HEK293T (cell line): Measurements from ENCODE around the gene MT3.

Experiments
- CTCF ChIA-PET: fragments of 350-600 bp; formaldehyde crosslinking; extraction: SDS; loops from one replicate; lab custom pipeline; 2021; ENCODE audit warnings: antibody characterized with exemption, inconsistent platforms; lab: Yijun Ruan, JAX
- POLR2A ChIA-PET: fragments of 350-600 bp; formaldehyde crosslinking; extraction: SDS; loops from one replicate; lab custom pipeline; 2020; ENCODE audit warnings: antibody characterized with exemption, inconsistent platforms; lab: Yijun Ruan, JAX
- DNase-seq: peaks from one replicate; pipeline ENCODE4 v3.0.0; 2012; ENCODE audit warnings: mixed read lengths; ENCODE audit errors: extremely low spot score
- ARNT ChIP-seq: fragments of 450-650 bp; IDR thresholded peaks from 2 replicates; pipeline ENCODE4 v1.6.1; 2017; ENCODE audit warnings: mild to moderate bottlenecking
- BHLHE40 ChIP-seq: fragments of 450-650 bp; IDR thresholded peaks from 2 replicates; pipeline ENCODE4 v1.6.1; 2016; ENCODE audit warnings: mild to moderate bottlenecking, moderate library complexity, borderline replicate concordance
- CTBP1 ChIP-seq: fragments of 450-650 bp; IDR thresholded peaks from 2 replicates; pipeline ENCODE4 v1.6.1; 2016; ENCODE audit warnings: borderline replicate concordance
- ELF4 ChIP-seq: fragments of 450-650 bp; IDR thresholded peaks from 2 replicates; pipeline ENCODE4 v1.6.1; 2017; ENCODE audit warnings: antibody characterized with exemption
- FOXA1 ChIP-seq: fragments of 450-650 bp; IDR thresholded peaks from 2 replicates; pipeline ENCODE4 v1.6.1; 2016; ENCODE audit warnings: mild to moderate bottlenecking
- FOXK2 ChIP-seq: fragments of 450-650 bp; IDR thresholded peaks from 2 replicates; pipeline ENCODE4 v1.6.1; 2016; ENCODE audit warnings: mild to moderate bottlenecking
- FOXM1 ChIP-seq: fragments of 450-650 bp; IDR thresholded peaks from 2 replicates; pipeline ENCODE4 v1.6.1; 2017; ENCODE audit warnings: mild to moderate bottlenecking, borderline replicate concordance
- HDGF ChIP-seq: fragments of 450-650 bp; IDR thresholded peaks from 2 replicates; pipeline ENCODE4 v1.6.1; 2017; ENCODE audit warnings: antibody characterized with exemption, borderline replicate concordance
- L3MBTL2 ChIP-seq: fragments of 450-650 bp; conservative IDR thresholded peaks from 2 replicates; pipeline ENCODE4 v1.6.1; 2016; ENCODE audit warnings: mild to moderate bottlenecking
- LEF1 ChIP-seq: fragments of 450-650 bp; IDR thresholded peaks from 2 replicates; pipeline ENCODE4 v1.6.1; 2017; ENCODE audit warnings: mild to moderate bottlenecking, borderline replicate concordance
- NFRKB ChIP-seq: fragments of 450-650 bp; IDR thresholded peaks from 2 replicates; pipeline ENCODE4 v1.6.1; 2016; ENCODE audit warnings: mild to moderate bottlenecking, moderate library complexity
- PKNOX1 ChIP-seq: fragments of 450-650 bp; IDR thresholded peaks from 2 replicates; pipeline ENCODE4 v1.6.1; 2016
- SP1 ChIP-seq: fragments of 450-650 bp; IDR thresholded peaks from 2 replicates; pipeline ENCODE4 v1.6.1; 2017
- SUZ12 ChIP-seq: fragments of 450-650 bp; IDR thresholded peaks from 2 replicates; pipeline ENCODE4 v1.6.1; 2016; ENCODE audit warnings: mild to moderate bottlenecking
- TARDBP ChIP-seq: fragments of 450-650 bp; IDR thresholded peaks from 2 replicates; pipeline ENCODE4 v1.6.1; 2016
- ZNF384 ChIP-seq: fragments of 450-650 bp; IDR thresholded peaks from 2 replicates; pipeline ENCODE4 v1.6.1; 2016

Gene MT3

GRCh38 chr16:56635441-56635967 lies 46.2 kb downstream of the MT3 start:
- no peak for DNase-seq
- CTCF ChIA-PET, result no interaction called here
- POLR2A ChIA-PET, result no interaction called here
- TF ChIP-seq SUZ12, result no peak
- TF ChIP-seq ELF4, result no peak
- TF ChIP-seq LEF1, result no peak
- TF ChIP-seq TARDBP, result no peak
- no peak for TF ChIP-seq BHLHE40

GRCh38 chr16:56636616-56637413 lies 47.5 kb downstream of the MT3 start:
- CTCF ChIA-PET, result interaction anchor here (0.6 kb wide), 1 partner anchor 932 kb away, joined by 3 read pairs; no protein-coding TSS in a partner anchor
- no peak for TF ChIP-seq FOXM1
- no peak for TF ChIP-seq HDGF
- TF ChIP-seq CTBP1, result no peak
- no peak for TF ChIP-seq L3MBTL2
- no peak for TF ChIP-seq SUZ12
- no peak for TF ChIP-seq BHLHE40
- no peak for TF ChIP-seq FOXK2
- TF ChIP-seq ZNF384, result no peak
- TF ChIP-seq ELF4, result no peak
- no peak for TF ChIP-seq PKNOX1
- TF ChIP-seq SP1, result no peak
- TF ChIP-seq FOXA1, result no peak
- no peak for TF ChIP-seq ARNT
- TF ChIP-seq NFRKB, result no peak
- POLR2A ChIA-PET, result no interaction called here
- DNase-seq, result no peak

GRCh38 chr16:56637814-56638750 lies 48.8 kb downstream of the MT3 start, which contains the start of gene MT1A:
MT1A (plus strand) TSS chr16:56638666; CDS start chr16:56638739, 73 bp downstream.
- DNase-seq, result no peak
- ChIA-PET CTCF (no interaction called here), POLR2A (no interaction called here)
- TF ChIP-seq NFRKB, result no peak
- TF ChIP-seq FOXM1, result no peak
- TF ChIP-seq TARDBP, result no peak
- no peak for TF ChIP-seq ARNT
- no peak for TF ChIP-seq L3MBTL2

GRCh38 chr16:56639045-56639444 lies 49.7 kb downstream of the MT3 start:
- no peak for DNase-seq
- no peak for TF ChIP-seq NFRKB
- no peak for TF ChIP-seq L3MBTL2
- TF ChIP-seq ARNT, result no peak
- no peak for TF ChIP-seq SP1
- no peak for TF ChIP-seq FOXM1
- TF ChIP-seq FOXA1, result no peak
- no peak for TF ChIP-seq ELF4
- TF ChIP-seq BHLHE40, result no peak
- TF ChIP-seq FOXK2, result no peak
- TF ChIP-seq CTBP1, result no peak
- TF ChIP-seq PKNOX1, result no peak
- TF ChIP-seq HDGF, result no peak
- ChIA-PET CTCF (no interaction called here), POLR2A (no interaction called here)

GRCh38 chr16:56640076-56640475 lies 50.7 kb downstream of the MT3 start:
- no peak for DNase-seq
- no peak for TF ChIP-seq NFRKB
- no peak for TF ChIP-seq ELF4
- no peak for TF ChIP-seq SP1
- TF ChIP-seq HDGF, result no peak
- TF ChIP-seq FOXA1, result no peak
- CTCF ChIA-PET, result no interaction called here
- POLR2A ChIA-PET, result no interaction called here
